ENCODE results near the gene DAZL.

DNA sequence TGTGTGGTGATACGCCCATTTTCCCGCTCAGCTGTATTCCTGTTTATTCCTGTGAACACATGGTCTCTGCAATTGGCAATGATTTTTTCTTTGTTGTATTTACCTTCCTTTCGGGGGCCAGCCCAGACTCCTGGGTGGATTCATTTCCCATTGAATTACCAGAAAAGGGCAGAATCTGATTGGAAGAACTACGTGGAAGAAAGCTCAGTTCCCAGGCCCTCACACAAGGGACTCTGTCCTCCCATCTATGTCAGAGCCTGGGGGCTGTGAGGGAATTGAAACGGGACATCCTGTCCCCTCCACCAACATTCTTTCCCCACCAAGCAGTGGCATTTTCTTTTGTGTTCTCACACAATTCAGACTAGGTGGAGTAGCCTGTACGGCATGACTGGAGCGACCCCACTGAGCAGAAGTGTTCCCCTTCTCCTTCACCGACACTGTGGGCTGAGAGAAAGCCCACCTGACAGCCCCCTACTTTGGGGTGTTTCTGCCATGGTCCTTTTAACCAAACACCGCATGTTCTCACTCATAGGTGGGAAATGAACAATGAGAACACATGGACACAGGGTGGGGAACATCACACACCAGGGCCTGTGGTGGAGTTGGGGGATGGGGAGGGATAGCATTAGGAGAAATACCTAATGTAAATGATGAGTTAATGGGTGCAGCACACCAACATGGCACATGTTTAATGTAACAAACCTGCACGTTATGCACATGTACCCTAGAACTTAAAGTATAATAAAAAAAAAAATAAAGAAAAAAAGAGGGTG is 59.6 kb downstream of the DAZL start:
- TF ChIP-seq POLR2AphosphoS5 (IDR thresholded peaks at IDR 0.05): no peak
- TF ChIP-seq, protein P1, sequence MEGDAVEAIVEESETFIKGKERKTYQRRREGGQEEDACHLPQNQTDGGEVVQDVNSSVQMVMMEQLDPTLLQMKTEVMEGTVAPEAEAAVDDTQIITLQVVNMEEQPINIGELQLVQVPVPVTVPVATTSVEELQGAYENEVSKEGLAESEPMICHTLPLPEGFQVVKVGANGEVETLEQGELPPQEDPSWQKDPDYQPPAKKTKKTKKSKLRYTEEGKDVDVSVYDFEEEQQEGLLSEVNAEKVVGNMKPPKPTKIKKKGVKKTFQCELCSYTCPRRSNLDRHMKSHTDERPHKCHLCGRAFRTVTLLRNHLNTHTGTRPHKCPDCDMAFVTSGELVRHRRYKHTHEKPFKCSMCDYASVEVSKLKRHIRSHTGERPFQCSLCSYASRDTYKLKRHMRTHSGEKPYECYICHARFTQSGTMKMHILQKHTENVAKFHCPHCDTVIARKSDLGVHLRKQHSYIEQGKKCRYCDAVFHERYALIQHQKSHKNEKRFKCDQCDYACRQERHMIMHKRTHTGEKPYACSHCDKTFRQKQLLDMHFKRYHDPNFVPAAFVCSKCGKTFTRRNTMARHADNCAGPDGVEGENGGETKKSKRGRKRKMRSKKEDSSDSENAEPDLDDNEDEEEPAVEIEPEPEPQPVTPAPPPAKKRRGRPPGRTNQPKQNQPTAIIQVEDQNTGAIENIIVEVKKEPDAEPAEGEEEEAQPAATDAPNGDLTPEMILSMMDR (IDR thresholded peaks at IDR 0.05): no peak
- no peak for TF ChIP-seq POLR2A (IDR thresholded peaks at IDR 0.05)
- no peak for TF ChIP-seq EP300 (IDR thresholded peaks at IDR 0.05)

Measured in gastroesophageal sphincter (tissue), 3 donors.